HuH-7 (cell line): ENCODE results near the gene NOP14.
"Not testable (repeated sequence)": the region's sequence is repeated elsewhere in the genome, so short reads cannot be mapped to it uniquely, and the experiment has no call there.

Experiments used
- DNase-seq: peaks from one replicate; pipeline ENCODE4 v3.0.0; 2011; ENCODE audit warnings: low spot score

The NOP14 gene

DNA sequence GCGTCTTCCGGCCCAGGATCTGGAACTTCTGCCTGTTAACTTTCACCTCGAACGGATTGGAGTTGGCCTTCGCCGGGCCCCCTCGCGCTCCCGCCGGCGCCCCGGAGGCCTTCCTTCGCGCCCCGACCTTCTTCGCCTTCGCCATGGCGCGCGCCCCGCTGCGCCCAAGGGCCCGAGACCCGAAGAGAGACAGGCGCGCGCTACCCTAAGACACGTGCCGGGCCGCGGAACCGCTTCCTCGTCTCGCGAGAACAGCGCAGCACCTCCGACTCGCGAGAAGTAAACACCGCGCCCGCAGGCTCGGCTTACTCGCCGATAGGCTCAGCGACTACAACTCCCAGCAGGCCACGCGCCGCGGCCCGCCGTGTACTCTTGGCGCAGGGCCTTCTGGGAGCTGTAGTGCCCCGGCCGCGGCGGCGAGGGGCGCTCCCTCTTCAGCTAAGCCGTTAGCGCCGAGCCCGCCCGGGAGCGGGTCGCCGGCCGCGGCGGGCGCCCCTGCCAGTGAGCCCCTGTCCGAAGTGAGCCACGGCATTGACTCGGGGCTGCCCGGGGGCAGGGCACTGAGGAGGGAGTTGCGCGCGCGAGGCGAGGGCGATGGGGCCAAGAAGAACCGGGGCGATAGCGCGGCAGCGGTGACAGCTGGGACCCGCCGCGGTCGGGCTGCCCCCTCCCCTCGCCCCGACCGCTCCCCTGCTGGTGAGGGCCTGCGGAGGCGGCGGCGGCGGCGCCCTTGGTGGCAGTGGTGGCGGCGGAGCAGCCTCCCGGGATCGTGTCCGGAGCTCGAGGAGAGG, at the start of gene NOP14, which contains the start of gene GRK4:
NOP14 (minus strand) TSS at position 232 of the 791 bp plus-strand sequence; CDS start at position 145, 87 bp downstream.
GRK4 (plus strand) TSS at position 397 of the 791 bp plus-strand sequence. CDS start 500 bp downstream, outside the sequence.
- DNase-seq = peak; percentile 92

DNA sequence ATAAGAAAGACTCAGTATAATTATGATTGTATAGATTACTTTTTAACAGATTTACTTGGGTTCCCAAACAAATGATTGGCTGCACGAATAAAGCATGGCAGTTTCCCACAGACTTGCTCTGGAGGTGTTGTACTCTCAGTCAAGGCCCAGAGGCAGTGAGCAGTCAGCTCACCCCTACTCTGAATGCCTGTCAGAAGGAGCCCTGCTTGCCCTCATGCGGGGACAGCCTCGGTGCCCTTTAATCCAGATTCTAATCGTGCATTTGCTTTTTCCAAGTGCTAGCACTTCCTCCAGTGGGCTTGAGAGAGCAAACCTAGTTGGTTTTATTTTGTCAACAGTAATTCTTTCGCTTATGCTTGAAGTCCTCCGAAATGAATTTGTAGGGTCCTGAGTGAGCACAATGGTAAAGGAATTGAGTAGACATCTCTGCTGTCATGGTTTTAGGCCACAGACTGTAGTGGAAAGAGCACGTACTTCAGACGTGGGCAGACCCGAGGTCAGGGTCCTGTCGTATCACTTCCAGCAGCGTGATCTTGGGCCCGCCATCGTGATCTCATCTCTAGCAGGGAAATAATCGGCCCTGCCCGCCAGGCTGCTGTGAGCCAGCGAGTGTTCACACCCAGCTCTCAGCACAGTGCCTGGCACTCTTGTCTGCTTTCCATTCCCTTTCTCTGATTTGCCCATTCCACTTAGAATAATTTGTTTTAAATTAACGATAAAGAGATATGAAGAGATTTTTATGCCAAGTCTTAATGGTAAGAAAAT, 48.4 kb upstream of the NOP14 start:
- DNase-seq = no peak

DNA sequence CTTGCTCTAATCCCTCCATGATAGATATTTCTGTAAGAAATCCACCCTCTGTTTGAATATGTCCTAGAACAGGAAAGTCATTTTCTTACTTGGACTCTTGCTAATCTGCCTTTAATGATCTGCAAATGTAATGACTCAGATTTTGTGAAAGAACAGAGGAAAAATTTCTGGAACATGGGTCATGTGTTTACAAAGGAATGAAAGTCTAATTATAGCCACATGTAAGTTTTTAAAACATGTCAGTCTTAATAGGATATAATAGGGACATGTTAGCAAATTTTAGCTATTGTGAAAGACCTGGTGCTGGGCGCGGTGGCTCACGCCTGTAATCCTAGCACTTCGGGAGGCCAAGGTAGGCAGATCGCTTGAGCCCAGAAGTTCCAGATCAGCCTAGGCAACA, 47.8 kb upstream of the NOP14 start:
- no peak for DNase-seq

DNA sequence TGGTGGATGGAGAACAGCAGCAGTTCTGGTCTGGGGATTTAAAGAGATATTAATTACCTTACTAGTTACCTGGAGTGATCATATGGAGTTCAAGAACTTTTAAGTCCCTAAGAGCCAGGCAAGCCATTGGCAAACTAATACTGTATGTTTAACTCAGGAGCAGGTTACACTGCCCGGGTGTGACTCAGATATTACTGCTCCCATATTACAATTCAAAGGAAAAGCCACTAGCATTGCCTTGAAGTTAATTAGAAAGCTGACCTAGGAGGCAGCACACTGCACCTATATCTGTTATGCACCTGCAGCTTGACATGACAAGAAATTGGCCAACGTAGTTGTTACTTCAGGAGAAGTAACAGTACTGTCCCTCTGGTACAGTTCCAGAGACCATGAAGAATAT, 47.4 kb upstream of the NOP14 start:
- no peak for DNase-seq

DNA sequence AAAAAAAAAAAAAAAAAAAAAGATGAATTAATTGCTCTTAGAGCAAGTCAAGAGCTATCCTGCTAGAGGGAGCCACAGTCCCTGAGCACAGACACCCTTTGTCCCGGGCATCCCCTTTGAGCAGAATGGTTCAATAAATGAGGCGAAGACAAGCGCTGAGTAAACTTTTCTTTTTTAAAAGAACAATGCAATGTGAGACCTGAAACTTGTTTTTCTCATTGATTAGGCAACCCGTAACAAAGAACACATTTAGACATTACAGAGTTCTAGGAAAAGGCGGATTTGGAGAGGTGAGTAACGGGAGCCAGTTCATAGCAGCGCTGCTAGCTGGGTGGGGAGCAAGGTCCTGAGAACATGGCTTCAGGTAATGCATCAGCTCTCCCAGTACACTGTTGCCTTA, 46.2 kb upstream of the NOP14 start:
- peak; percentile 70 for DNase-seq

DNA sequence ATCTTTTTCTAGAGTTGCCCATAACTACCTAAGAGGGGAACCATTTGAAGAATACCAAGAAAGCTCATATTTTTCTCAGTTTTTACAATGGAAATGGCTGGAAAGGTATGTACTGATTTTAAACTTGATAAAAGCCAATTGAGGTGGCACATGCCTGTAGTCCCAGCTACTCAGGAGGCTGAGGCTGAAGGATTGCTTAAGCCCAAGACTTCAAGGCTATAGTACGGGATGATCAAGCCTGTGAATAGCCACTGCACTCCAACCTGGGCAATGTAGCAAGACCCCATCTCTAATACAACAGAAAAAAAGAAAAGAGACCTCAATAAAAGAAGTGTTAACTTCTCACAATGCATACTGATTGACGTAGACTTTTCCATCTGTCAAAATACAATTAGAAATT, 44.5 kb upstream of the NOP14 start:
- no peak for DNase-seq

DNA sequence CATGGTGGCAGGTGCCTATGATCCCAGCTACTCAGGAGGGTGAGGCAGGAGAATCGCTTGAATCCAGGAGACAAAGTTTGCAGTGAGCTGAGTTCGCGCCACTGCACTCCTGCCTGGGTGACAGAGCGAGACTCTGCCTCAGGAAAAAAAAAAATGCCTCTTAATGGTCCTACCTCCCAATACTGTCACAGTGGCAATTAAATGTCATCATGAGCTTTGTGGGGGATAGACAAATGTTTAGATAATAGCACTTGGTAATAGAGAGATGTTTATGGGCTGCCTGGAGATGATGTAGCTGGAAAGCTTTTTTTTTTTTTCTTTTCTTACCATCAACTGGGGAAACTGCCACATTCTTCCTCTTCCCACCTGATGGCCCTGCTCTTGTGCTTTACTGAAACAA, 33.2 kb upstream of the NOP14 start:
- no peak for DNase-seq

DNA sequence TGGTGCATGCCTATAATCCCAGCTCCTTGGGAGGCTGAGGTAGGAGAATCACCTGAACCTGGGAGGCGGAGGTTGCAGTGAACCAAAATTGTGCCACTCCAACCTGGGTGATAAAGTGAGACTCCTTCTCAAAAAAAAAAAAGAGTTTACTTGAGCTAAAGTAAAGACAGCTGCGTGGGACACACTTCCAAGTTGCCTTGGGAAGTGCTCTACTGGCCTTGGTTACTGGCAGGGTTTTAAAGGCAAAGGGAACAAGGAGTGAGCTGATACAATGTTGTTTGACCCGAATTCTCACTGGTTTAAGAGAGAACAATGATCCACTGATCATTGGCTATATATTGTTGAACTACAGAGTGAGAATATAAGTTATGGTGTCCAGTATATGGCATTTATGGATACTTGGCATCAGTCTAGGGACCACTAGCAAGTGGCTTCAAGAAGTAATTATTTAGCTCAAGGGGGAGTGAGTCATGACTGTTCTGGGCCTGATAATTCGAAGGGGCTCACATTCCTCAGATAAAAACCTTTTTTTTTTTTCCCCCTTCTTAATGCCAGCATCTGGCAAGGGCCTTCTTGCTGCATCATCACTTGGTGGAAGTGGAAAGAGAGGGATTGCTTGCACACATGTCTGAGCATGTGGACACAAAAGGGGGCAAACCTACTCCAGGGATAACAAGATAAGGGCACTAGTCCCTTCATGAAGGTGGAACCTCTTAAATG, 32.5 kb upstream of the NOP14 start:
- DNase-seq = no peak

DNA sequence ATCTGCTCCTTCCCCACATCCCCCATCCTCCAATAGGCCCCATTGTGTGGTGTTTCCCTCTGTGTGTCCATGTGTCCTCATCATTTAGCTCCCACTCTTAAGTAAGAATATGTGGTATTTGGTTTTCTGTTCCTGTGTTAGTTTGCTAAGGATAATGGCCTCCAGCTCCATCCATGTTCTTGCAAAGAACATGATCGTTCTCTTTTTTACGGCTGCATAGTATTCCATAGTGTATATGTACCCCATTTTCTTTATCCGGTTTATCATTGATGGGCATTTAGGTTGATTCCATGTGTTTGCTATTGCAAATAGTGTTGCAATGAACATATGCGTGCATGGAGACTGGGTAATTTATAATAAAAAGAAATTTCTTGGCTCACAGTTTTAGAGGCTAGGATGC, 31.7 kb upstream of the NOP14 start:
- DNase-seq = no peak

DNA sequence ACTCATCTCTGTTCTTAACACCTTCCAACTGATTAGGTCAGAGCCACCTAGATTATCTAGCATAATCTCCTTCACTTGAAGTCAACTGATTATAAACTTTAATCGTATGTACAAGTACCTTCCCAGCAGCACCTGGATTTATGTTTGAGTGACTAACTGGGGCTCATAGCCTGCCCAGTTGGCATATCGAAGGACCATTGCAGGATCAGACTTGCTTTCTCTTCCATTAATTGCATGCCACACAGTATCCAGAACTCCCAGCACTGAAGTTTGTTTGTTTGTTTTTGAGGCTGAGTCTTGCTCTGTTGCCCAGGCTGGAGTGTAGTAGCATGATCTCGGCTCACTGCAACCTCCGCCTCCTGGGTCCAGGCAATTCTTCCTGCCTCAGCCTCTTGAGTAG, 28.0 kb upstream of the NOP14 start:
- DNase-seq = no peak

DNA sequence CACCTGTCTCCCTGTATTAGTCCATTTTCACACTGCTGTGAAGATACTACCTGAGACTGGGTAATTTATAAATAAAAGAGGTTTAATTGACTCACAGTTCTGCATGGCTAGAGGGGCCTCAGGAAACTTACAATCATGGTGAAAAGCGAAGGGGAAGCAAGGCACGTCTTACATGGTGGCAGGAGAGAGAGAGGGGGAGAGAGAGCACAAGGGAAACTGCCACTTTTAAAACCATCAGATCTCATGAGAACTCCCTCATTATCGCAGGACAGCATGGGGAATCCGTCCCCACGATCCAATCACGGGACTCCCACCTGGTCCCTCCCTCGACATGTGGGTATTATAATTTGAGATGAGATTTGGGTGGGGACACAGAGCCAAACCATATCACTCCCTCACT, 20.5 kb upstream of the NOP14 start:
- DNase-seq = not testable (repeated sequence)

DNA sequence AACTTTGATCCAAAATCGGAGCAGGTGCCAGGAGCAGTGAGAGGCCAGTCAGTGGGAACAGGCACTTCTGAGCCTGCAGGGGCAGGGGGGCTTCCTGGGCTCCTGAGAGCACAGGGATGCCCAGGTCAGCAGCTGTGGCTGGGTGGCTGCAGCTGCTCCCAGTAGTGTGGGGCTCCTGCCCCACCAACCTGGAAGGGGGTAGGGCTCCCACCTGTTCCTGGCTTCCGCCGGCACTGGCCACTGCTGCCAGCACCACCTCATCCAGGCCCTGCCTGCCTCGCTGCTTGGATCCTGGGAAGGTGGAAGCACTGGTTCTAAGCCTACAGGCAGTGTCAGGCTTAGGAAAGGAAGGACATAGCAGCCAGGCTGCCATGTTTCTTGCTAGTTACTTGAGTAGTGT, 18.8 kb upstream of the NOP14 start:
- DNase-seq = no peak

DNA sequence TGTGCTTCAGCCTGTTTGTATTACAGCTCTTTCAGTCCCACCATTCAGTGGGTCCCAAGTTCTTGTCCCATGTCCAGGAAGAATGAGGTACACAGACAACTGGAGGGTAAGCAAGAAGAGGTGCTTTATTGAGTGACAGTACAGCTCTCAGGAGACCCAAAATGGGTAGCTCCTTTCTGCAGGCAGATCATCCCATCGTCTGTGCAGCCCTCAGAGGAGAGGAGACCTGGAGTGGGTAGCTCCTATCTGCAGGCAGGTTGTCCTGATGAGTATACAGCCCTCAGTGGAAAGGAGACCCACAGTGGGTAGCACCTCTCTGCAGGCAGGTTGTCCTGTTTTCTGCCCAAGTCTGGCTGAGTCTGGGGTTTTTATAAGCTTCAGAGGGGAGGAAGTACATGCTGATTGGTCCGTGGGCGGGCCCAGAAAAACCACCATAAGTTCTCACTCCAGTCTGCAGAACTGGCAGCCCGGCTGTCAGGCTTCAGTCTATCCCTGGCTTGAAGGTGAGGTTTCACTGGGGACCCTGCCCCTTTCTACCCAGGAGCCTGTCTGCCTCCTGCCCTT, 18.1 kb upstream of the NOP14 start:
- no peak for DNase-seq

DNA sequence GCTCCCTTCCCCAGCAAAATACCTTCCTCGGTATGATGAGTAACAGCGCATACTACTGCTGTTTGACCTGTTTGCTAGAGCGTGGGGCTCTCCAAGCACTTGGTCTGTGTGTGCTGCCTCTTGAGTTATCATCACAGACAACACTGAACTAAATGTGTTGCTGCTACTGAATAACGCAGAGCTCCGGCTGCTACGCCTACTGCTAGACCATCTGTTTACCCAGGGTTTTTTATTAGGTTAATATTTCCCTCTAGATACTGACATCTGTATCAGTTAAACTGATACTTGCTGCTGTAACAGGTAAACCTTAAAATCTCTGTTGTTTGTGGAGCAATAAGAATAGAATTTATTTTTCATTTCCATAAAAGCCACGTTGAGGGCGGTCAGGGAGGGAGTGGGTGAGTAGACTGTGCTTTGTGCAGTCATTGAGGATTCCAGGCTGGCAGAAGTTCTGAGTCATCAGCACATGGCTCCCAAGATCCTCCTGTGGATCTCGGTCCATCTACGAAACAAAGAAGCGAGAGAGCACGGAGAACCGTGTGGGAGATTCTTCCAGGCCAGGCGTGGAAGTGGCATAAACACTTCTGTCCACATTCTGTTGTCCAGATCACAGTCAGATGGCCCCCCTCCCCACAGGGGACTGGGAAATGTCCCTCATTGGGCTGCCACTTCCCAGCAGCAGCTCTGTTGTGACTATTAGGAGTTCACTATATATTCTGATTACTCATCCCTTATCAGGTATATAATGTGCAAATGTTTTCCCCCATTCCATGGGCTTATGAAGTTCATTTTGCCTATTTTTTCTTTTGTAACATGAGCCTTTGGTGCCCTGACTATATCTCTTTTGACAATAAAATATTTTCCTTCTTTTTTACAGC, 14.2 kb upstream of the NOP14 start:
- DNase-seq = no peak

DNA sequence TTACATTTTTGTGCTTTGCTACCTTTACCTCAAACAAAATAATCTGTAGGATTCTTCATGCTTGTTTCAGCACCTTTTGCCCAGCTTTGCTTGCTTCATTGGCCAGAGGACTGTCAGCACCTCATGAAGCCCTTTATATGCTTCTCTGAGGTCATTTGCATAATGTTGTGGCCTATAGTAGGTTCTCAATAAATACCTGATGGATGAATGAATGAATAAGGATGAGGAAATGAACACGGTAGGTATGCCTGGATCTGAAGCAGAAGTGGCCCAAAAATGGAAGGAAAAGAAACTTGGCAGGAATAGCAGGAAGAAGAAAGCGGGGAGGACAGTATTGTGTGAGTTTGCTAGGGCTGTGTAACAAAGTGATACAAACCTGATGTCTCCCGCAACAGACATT, 8.1 kb upstream of the NOP14 start:
- no peak for DNase-seq

DNA sequence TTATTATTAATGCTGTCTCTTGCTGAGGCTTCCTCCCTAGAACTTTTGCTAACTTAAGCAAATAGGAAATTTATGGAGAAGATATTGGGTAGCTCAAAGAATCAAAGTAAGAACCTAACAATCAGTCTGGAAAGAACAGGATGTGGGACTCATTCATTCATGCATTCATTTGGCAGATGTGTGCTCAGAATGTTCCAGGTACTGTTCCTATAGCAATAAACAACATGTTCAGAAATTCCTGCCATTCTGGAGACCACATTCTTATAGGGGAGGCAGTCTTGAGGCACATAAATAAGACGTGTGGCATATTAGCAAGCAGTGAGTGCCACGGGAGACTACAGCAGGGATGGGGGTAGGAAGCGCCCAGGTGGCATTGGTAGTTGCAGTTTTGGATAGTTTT, 5.2 kb upstream of the NOP14 start:
- DNase-seq = no peak

DNA sequence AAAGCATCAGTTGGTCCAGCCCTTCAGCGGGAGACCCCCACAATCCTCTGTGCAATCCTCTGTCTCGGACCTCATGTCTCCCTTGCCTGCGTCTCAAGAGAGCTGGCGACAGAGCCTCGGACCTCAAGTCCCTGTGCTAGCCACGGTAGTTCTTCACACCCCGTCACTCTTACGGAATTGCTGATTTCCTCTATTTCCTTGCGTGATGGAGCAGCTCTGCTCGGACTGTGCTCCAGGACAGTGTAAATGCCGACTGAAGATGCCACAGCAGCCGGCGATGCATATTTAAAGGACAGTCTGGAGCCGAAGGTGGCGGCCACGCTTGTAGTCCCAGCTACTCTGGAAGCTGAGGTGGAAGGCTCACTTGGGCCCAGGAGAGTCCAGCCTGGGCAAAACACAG, 2.1 kb upstream of the NOP14 start:
- DNase-seq = no peak

DNA sequence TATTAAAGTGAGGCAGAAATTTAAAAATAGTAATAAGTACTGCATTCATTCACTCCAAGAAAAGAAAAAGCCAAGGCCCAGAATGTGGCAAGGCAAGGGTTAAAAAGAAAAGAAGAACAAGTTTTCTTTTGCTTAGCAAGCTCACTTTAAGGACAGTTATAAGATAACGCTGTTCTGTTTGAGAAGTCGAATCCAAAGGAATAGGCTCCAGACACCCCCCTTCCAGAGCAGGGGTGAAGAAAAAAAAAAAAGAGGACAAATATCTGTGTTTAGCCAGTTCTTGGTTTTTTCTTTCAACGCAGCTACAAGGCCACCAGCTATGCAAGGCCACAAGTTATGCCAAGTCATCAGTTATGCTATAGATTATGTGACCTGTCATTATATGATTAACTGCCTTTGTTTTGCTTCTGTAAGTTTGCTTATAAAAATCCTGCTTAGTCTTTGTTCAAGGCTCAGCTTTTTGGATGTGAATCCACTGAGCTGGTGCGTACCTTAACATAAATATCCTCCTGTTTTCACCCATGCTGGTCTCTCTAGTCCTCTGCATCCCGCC, 1.6 kb upstream of the NOP14 start:
- DNase-seq = no peak

DNA sequence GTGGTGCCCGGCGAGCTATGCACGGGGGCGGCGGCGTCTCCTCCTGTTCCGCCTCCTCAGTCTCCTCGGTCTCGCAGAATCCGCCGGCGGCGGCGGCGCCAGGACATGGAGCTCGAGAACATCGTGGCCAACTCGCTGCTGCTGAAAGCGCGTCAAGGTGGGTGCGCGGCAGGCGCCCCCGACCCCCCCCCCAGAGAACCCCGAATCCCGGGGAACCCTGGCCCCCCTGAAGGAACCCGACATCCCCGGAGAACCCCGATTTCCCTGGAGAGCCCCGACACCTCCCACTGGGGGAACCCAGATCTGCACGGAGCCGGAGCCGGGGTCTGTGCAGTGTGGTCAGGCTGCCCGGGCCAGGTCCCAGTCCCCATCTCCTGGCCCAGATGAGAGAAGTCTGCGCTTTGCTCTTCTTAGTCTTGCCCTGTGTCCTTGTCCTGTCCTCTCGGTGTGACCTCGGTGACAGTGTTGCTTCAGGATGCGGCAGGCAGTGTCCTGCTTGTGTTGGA, 813 bp upstream of the NOP14 start:
- no peak for DNase-seq

DNA sequence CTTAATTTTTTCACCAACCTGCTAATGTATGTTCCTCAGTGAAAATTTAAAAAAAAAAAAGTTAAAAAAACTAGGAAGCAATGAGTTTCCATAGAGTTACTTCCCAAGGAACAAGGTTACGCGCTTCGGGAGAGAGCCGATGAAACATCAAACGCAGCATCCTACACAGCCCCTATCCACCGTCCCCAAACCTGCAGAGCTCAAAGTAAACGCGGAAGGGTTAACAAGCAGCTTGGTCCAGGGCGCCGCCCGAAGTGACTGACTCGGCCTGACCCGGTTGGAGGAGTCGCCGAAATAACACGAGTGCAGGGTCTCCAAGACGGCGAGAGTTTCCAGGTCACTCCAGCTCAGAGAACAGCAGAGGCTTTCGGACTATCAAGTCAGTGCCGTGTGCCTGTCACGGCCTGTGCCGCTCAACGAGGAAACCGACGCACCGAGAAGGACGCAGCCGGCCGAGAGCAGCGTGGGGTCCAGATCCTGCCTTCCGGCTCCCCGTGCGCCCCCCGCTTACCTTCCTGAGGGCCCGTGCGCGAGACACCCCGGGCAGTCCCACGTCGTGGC, 512 bp downstream of the NOP14 start:
- no peak for DNase-seq
